ENCODE data around the gene PARP6.

GRCh38 chr15:72248514-72248913 lies 23.8 kb downstream of the PARP6 start:
- no peak for TF ChIP-seq EZH2phosphoT487 (IDR thresholded peaks at IDR 0.05; ENCODE audit: insufficient read depth, low read depth)
- TF ChIP-seq EZH2 (IDR thresholded peaks at IDR 0.05; ENCODE audit: insufficient read depth, poor library complexity, severe bottlenecking), result no peak
